GM12878 (cell line): ENCODE data around the gene BRSK2. TPM values are rescaled to one million over a fixed set of nuclear protein-coding genes. Genes with fewer than 3 reads are reported as not detected.

Experiments used
- ATAC-seq: fragments of 200-7000 bp; cut with Tn5 transposase; 3 replicates; pipeline ENCODE4 v1.9.1; 2020; ENCODE audit warnings: mild to moderate bottlenecking, moderate library complexity
- BruUV-seq: library from RNA; stranded (reverse); fragments of 400-500 nt; replicated peaks from 2 replicates; lab custom pipeline; 2021; lab: Mats Ljungman, UMichigan
- CTCF ChIA-PET: fragments of 300-600 bp; sonication (Branson Sonifier 250); formaldehyde crosslinking; extraction: SDS; loops from one replicate; lab custom pipeline; 2021; ENCODE audit warnings: inconsistent platforms; lab: Yijun Ruan, JAX
- POLR2A ChIA-PET: fragments of 350-600 bp; formaldehyde crosslinking; extraction: SDS; loops from one replicate; lab custom pipeline; 2021; ENCODE audit warnings: inconsistent platforms; lab: Charles Lee
- RAD21 ChIA-PET: fragments of 300-600 bp; sonication (Branson Sonifier 250); formaldehyde crosslinking; loops from one replicate; lab custom pipeline; 2023; ENCODE audit warnings: antibody characterized with exemption; ENCODE audit not compliant: unreplicated experiment; lab: Charles Lee
- SMC1A ChIA-PET: fragments of 300-600 bp; sonication (Branson Sonifier 250); formaldehyde crosslinking; loops from one replicate; lab custom pipeline; 2023; ENCODE audit not compliant: unreplicated experiment, uncharacterized antibody; lab: Charles Lee
- DNase-seq: peaks from one replicate; pipeline ENCODE4 v3.0.0-alpha.2; 2011; ENCODE audit warnings: low read depth, low spot score
- FAIRE-seq: peaks from 3 replicates; lab custom pipeline; 2011; peaks lifted over from hg19 to GRCh38; lab: Jason Lieb, UNC
- H2AFZ ChIP-seq: 2 replicates; pipeline ENCODE4 v1.6.0; 2011; ENCODE audit warnings: low read depth, low read length, control low read depth; ENCODE audit not compliant: control insufficient read depth
- H3K27ac ChIP-seq: 2 replicates; pipeline ENCODE4 v1.5.1; 2011; ENCODE audit warnings: control low read depth; ENCODE audit not compliant: control insufficient read depth, insufficient read depth
- H3K27me3 ChIP-seq, 2 experiments: replicated peaks in 1 of 2; 2 replicates each; pipeline versions ENCODE4 v1.6.0 to v1.6.1; 2011; ENCODE audit warnings: low read length in 1 of 2; ENCODE audit not compliant: control insufficient read depth in 2 of 2, insufficient read depth in 2 of 2
- H3K36me3 ChIP-seq, 2 experiments: 2 replicates each; pipeline ENCODE4 v1.5.1; 2011; ENCODE audit warnings: low read length in 1 of 2; ENCODE audit not compliant: control insufficient read depth in 2 of 2, insufficient read depth in 2 of 2
- H3K4me1 ChIP-seq: 2 replicates; pipeline ENCODE4 v1.6.1; 2011; ENCODE audit warnings: mild to moderate bottlenecking, low read length, moderate library complexity, mixed read lengths; ENCODE audit not compliant: control insufficient read depth, insufficient read depth
- H3K4me2 ChIP-seq: 2 replicates; pipeline ENCODE4 v1.6.0; 2011; ENCODE audit warnings: control low read depth; ENCODE audit not compliant: control insufficient read depth, insufficient read depth
- H3K4me3 ChIP-seq: fragments of 200-600 bp; sonication (generic); 2 replicates; pipeline ENCODE4 v1.5.1; 2016
- H3K79me2 ChIP-seq: 2 replicates; pipeline ENCODE4 v1.6.0; 2011; ENCODE audit warnings: low read length; ENCODE audit not compliant: control insufficient read depth, insufficient read depth
- H3K9ac ChIP-seq: 2 replicates; pipeline ENCODE4 v1.8.0; 2011; ENCODE audit warnings: low read length, control low read depth, mixed read lengths; ENCODE audit not compliant: control insufficient read depth, insufficient read depth
- H3K9me3 ChIP-seq: replicated peaks from 3 replicates; pipeline ENCODE4 v1.5.1; 2011; ENCODE audit warnings: mild to moderate bottlenecking, low read length; ENCODE audit not compliant: control insufficient read depth, insufficient read depth
- H4K20me1 ChIP-seq: 2 replicates; pipeline ENCODE4 v1.6.0; 2011; ENCODE audit not compliant: control insufficient read depth, insufficient read depth
- BHLHE40 ChIP-seq, 2 experiments: fragments of 450-650 bp in 1 of 2; IDR thresholded peaks; 2 replicates each; pipeline ENCODE4 v1.6.1; 2011 to 2017; ENCODE audit warnings: low read depth in 2 of 2, borderline replicate concordance in 1 of 2, improper control_type of control experiment in 1 of 2, low read length in 1 of 2, mild to moderate bottlenecking in 1 of 2
- FOS ChIP-seq: IDR thresholded peaks from 3 replicates; pipeline ENCODE4 v1.6.1; 2011; ENCODE audit warnings: borderline replicate concordance; ENCODE audit not compliant: insufficient read length; ENCODE audit errors: extremely low read depth
- KAT2A ChIP-seq: conservative IDR thresholded peaks from 2 replicates; pipeline ENCODE4 v1.6.1; 2011; ENCODE audit warnings: low read depth, low read length; ENCODE audit not compliant: control insufficient read depth
- NRF1 ChIP-seq: conservative IDR thresholded peaks from 2 replicates; pipeline ENCODE4 v1.6.1; 2011; ENCODE audit warnings: mild to moderate bottlenecking, low read depth, low read length, improper control_type of control experiment
- POLR2AphosphoS2 ChIP-seq: IDR thresholded peaks from 2 replicates; pipeline ENCODE4 v1.6.1; 2011; ENCODE audit warnings: low read depth, mild to moderate bottlenecking, low read length, improper control_type of control experiment, moderate library complexity
- WGBS: methylation state at CpG from one replicate; pipeline ENCODE4 v1.1.6; 2016; ENCODE audit warnings: low lambda C conversion rate; ENCODE audit not compliant: insufficient replicate concordance, insufficient coverage; ENCODE audit errors: missing lambda C conversion rate; 5-methylcytosine and 5-hydroxymethylcytosine counted together
- in situ Hi-C: fragments of 300-500 bp; cut with MboI; formaldehyde crosslinking; loops from 9 replicates; pipeline ENCODE4 v1.14.3; 2018; ENCODE audit warnings: mixed read lengths
- intact Hi-C: fragments of 100-400 bp; cut with micrococcal nuclease; formaldehyde crosslinking; loops from one replicate; pipeline ENCODE4 v1.14.2; 2022; ENCODE audit not compliant: unreplicated experiment
- polyA plus RNA-seq, 11 experiments: library from polyadenylated mRNA; depleted of rRNA in 4 of 11; unstranded in 6 of 11; stranded (reverse) in 5 of 11; fragments of >200 nt; fragmentation: Nextera tagmentation in 4 of 11; fragmentation: Illumina TruSeq in 1 of 11; extraction: Ambion mirVana in 4 of 11; extraction: Trizol in 1 of 11; gene quantifications; 1 replicate in 1 of 11; 2 replicates in 10 of 11; pipeline versions ENCODE4 v1.2.1 to v1.2.3, GENCODE V29; 2011 to 2016; ENCODE audit warnings: inconsistent platforms in 2 of 11, missing spikeins in 2 of 11, low read depth in 1 of 11
- total RNA-seq, 4 experiments: library from RNA; depleted of rRNA in 3 of 4; stranded (reverse); fragments of >200 nt in 3 of 4; fragmentation: Illumina TruSeq in 1 of 4; extraction: Trizol in 1 of 4; gene quantifications; 2 replicates each; pipeline versions ENCODE4 v1.2.1 to v1.2.3, GENCODE V29; 2013 to 2021
- TF ChIP-seq, protein P1 (sequence below): fragments of 450-650 bp; IDR thresholded peaks from 2 replicates; pipeline ENCODE4 v1.6.1; 2017; ENCODE audit warnings: antibody characterized with exemption, mild to moderate bottlenecking, moderate library complexity
- TF ChIP-seq, protein P2 (sequence below): fragments of 450-650 bp; IDR thresholded peaks from 2 replicates; pipeline ENCODE4 v1.6.1; 2017; ENCODE audit warnings: low read depth, mild to moderate bottlenecking, moderate library complexity

The BRSK2 gene
- total and polyA plus RNA-seq, 10 of the 15 experiments (the other 5 are each of a cell fraction or from before 2014, with no cell fraction given), result 0.13 TPM; not detected in 9

DNA sequence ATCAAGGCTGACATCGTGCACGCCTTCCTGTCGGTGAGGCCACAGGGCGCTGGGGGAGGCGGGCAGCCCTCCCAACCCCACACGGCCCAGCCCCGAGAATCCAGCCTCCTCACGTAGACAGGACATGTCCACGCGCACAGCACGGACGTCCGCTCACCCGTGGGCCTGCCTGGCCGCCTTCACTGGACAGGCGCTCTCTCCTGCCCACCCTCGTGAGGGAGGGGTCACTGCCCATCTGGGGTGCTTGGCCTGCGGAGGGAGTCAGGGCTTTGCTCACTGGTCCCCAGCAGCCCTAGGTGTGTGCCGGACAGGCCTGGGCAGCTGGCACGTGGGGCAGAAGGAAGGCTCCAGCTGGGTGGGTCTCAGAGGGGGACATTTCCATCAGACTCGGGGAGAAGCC, 64.8 kb downstream of the BRSK2 start:
- intact Hi-C loops, result no loop called here
- no peak for FAIRE-seq
- CTCF ChIA-PET, result interaction anchor here (0.9 to 3.1 kb wide), 4 partner anchors 53 to 134 kb away, joined by 3 to 20 read pairs (median 4); no protein-coding TSS in a partner anchor

DNA sequence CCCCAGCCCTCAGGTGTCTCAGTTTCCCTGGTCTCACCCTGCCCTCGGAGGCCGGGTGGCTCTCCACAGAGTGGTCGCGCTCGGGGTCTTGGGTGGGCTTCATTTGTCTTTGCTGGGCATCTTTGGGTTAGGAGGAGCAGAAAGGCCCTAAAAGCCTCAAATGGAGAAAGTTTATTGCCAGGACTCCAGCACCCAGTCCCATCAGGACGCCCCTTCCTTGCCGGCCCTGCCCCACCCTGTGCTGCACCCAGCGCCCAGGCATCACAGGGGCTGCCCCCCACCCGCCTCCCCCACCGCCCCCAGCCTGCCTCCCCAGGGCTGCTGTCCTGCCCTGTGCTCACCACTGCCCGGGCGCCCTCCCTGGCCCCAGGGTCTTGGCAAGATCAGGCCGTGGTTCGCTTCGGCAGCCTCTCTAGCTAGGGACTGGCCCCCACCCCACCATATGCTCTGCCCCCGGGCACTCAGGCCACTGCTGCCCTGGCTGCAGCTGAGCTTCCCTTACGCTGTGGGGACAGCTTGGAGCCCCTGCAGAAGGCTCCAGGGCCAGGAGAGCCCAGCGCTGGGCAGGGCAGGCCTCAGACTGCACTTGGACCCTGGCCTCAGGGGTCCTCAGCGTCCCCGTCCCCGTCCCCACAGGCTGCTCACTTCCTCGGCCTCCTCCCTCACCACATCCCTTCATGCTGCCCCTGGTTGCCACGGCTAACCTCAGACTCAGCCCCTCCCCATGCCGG, 65.5 kb downstream of the BRSK2 start:
- CTCF ChIA-PET, result interaction anchor here (1.5 to 3.1 kb wide), 2 partner anchors 119 to 133 kb away, joined by 3 to 20 read pairs; no protein-coding TSS in a partner anchor
- SMC1A ChIA-PET, result no interaction called here
- Histone ChIP-seq H3K4me3 (no peak overlapping the region), H3K79me2 (no peaks in the 10 kb centered on the region), H4K20me1 (no peaks in the 10 kb centered on the region), H3K9me3 (no peaks in the 10 kb centered on the region), H3K27me3 (no peaks in the 10 kb centered on the region), H2AFZ (no peak overlapping the region), H3K27ac (no peak overlapping the region), H3K9ac (no peak overlapping the region), H3K4me1 (no peaks in the 10 kb centered on the region), H3K36me3 (no peaks in the 10 kb centered on the region), H3K4me2 (no peak overlapping the region)
- WGBS, result 30% methylated on average over 18 of the region's 24 CpGs
- in situ Hi-C loops, result no loop called here
- DNase-seq, result no peak
- intact Hi-C loops, result no loop called here
- FAIRE-seq, result no peak
- POLR2A ChIA-PET, result no interaction called here
- RAD21 ChIA-PET, result no interaction called here
- ATAC-seq, result no peak
- no TSS peak for BruUV-seq
- TF ChIP-seq KAT2A (no peak), BHLHE40 (IDR thresholded peaks at IDR 0.05; ENCODE audit: borderline replicate concordance in 1 of 2, low read depth in 2 of 2, low read length in 1 of 2) (no peak), POLR2AphosphoS2 (no peak)
- TF ChIP-seq, protein P1, sequence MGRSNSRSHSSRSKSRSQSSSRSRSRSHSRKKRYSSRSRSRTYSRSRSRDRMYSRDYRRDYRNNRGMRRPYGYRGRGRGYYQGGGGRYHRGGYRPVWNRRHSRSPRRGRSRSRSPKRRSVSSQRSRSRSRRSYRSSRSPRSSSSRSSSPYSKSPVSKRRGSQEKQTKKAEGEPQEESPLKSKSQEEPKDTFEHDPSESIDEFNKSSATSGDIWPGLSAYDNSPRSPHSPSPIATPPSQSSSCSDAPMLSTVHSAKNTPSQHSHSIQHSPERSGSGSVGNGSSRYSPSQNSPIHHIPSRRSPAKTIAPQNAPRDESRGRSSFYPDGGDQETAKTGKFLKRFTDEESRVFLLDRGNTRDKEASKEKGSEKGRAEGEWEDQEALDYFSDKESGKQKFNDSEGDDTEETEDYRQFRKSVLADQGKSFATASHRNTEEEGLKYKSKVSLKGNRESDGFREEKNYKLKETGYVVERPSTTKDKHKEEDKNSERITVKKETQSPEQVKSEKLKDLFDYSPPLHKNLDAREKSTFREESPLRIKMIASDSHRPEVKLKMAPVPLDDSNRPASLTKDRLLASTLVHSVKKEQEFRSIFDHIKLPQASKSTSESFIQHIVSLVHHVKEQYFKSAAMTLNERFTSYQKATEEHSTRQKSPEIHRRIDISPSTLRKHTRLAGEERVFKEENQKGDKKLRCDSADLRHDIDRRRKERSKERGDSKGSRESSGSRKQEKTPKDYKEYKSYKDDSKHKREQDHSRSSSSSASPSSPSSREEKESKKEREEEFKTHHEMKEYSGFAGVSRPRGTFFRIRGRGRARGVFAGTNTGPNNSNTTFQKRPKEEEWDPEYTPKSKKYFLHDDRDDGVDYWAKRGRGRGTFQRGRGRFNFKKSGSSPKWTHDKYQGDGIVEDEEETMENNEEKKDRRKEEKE, result no peak

More for the DNA sequence above, 64.8 kb downstream of the BRSK2 start:
- DNase-seq (no peak), ATAC-seq (no peak)
- Histone ChIP-seq H3K27ac (no peak overlapping the region), H3K79me2 (no peaks in the 10 kb centered on the region), H4K20me1 (no peaks in the 10 kb centered on the region), H3K9me3 (no peaks in the 10 kb centered on the region), H3K4me3 (no peak overlapping the region), H3K4me1 (no peaks in the 10 kb centered on the region), H2AFZ (no peak overlapping the region), H3K27me3 (no peaks in the 10 kb centered on the region), H3K9ac (no peak overlapping the region), H3K36me3 (no peaks in the 10 kb centered on the region), H3K4me2 (no peak overlapping the region)
- RAD21 ChIA-PET, result no interaction called here
- BruUV-seq, result no TSS peak
- SMC1A ChIA-PET, result no interaction called here
- no peak for TF ChIP-seq FOS
- TF ChIP-seq, protein P2, sequence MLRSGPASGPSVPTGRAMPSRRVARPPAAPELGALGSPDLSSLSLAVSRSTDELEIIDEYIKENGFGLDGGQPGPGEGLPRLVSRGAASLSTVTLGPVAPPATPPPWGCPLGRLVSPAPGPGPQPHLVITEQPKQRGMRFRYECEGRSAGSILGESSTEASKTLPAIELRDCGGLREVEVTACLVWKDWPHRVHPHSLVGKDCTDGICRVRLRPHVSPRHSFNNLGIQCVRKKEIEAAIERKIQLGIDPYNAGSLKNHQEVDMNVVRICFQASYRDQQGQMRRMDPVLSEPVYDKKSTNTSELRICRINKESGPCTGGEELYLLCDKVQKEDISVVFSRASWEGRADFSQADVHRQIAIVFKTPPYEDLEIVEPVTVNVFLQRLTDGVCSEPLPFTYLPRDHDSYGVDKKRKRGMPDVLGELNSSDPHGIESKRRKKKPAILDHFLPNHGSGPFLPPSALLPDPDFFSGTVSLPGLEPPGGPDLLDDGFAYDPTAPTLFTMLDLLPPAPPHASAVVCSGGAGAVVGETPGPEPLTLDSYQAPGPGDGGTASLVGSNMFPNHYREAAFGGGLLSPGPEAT, result no peak
- TF ChIP-seq NRF1, result no peak
- in situ Hi-C loops, result no loop called here
- WGBS, result 54% methylated on average over 19 of the region's 21 CpGs
- POLR2A ChIA-PET, result no interaction called here
